Keratinocyte (primary cell): Measurements from ENCODE around the gene CCDC92. TPM values are rescaled to one million over a fixed set of nuclear protein-coding genes. Genes with fewer than 3 reads are reported as not detected.

Source experiments
- DNase-seq: peaks from one replicate; pipeline ENCODE4 v3.0.0-alpha.2; 2011; ENCODE audit warnings: low read depth, missing footprints, low spot score
- FAIRE-seq: peaks from 2 replicates; lab custom pipeline; 2011; peaks lifted over from hg19 to GRCh38; lab: Jason Lieb, UNC
- H2AFZ ChIP-seq: 2 replicates; pipeline ENCODE4 v1.6.0; 2012; ENCODE audit warnings: low read length, control low read depth, inconsistent platforms; ENCODE audit not compliant: control insufficient read depth
- H3K27ac ChIP-seq: 2 replicates; pipeline ENCODE4 v1.5.1; 2011; ENCODE audit warnings: low read length; ENCODE audit not compliant: control insufficient read depth, insufficient read depth
- H3K27me3 ChIP-seq: 3 replicates; pipeline ENCODE4 v1.6.0; 2011; ENCODE audit warnings: low read length; ENCODE audit not compliant: control insufficient read depth, insufficient read depth; ENCODE audit errors: extremely low read depth
- H3K36me3 ChIP-seq, 2 experiments: 2 replicates in 1 of 2; 3 replicates in 1 of 2; pipeline ENCODE4 v1.5.1; 2011; ENCODE audit warnings: low read length in 2 of 2, mild to moderate bottlenecking in 1 of 2; ENCODE audit not compliant: control insufficient read depth in 2 of 2, insufficient read depth in 2 of 2; ENCODE audit errors: extremely low read depth in 1 of 2
- H3K4me1 ChIP-seq: 3 replicates; pipeline ENCODE4 v1.5.1; 2011; ENCODE audit warnings: low read length; ENCODE audit not compliant: control insufficient read depth, insufficient read depth; ENCODE audit errors: extremely low read depth
- H3K4me2 ChIP-seq: 3 replicates; pipeline ENCODE4 v1.6.0; 2011; ENCODE audit warnings: low read depth, low read length; ENCODE audit not compliant: control insufficient read depth, insufficient read depth; ENCODE audit errors: extremely low read depth
- H3K4me3 ChIP-seq, 3 experiments: fragments of 200-600 bp in 1 of 3; sonication (generic) in 1 of 3; 2 replicates in 2 of 3; 3 replicates in 1 of 3; pipeline ENCODE4 v1.5.1; 2011 to 2016; ENCODE audit warnings: low read length in 3 of 3, mild to moderate bottlenecking in 3 of 3, control low read depth in 2 of 3, inconsistent platforms in 1 of 3, low read depth in 1 of 3, mixed read lengths in 1 of 3, mixed run types in 1 of 3, moderate library complexity in 1 of 3; ENCODE audit not compliant: control insufficient read depth in 2 of 3, insufficient read depth in 2 of 3; ENCODE audit errors: extremely low read depth in 1 of 3
- H3K79me2 ChIP-seq: 2 replicates; pipeline ENCODE4 v1.6.0; 2012; ENCODE audit warnings: low read length; ENCODE audit not compliant: control insufficient read depth, insufficient read depth
- H3K9ac ChIP-seq: 3 replicates; pipeline ENCODE4 v1.6.0; 2011; ENCODE audit warnings: low read length; ENCODE audit not compliant: control insufficient read depth, insufficient read depth; ENCODE audit errors: extremely low read depth
- H3K9me1 ChIP-seq: 3 replicates; pipeline ENCODE4 v1.6.0; 2011; ENCODE audit warnings: low read length; ENCODE audit not compliant: control insufficient read depth, insufficient read depth; ENCODE audit errors: extremely low read depth
- H3K9me3 ChIP-seq: 2 replicates; pipeline ENCODE4 v1.5.1; 2012; ENCODE audit warnings: low read depth, low read length; ENCODE audit not compliant: control insufficient read depth
- H4K20me1 ChIP-seq: 3 replicates; pipeline ENCODE4 v1.6.0; 2011; ENCODE audit warnings: low read length; ENCODE audit not compliant: control insufficient read depth, insufficient read depth; ENCODE audit errors: extremely low read depth
- CTCF ChIP-seq, 3 experiments: IDR thresholded peaks in 1 of 3; conservative IDR thresholded peaks in 1 of 3; optimal IDR thresholded peaks in 1 of 3; 2 replicates in 2 of 3; 3 replicates in 1 of 3; pipeline versions ENCODE3 to v1.5.1; 2011; ENCODE audit warnings: low read length in 3 of 3, mild to moderate bottlenecking in 3 of 3, moderate library complexity in 2 of 3, control low read depth in 1 of 3, inconsistent platforms in 1 of 3; ENCODE audit not compliant: insufficient read depth in 2 of 3; ENCODE audit errors: extremely low read depth in 1 of 3
- EZH2 ChIP-seq: IDR thresholded peaks from one replicate; pipeline ENCODE4 v1.6.1; 2012; ENCODE audit warnings: inconsistent platforms, mild to moderate bottlenecking, low read length, moderate library complexity
- dilution Hi-C: fragments of 300-500 bp; cut with MboI; formaldehyde crosslinking; loops from one replicate; pipeline ENCODE4 v1.7.0; 2020; ENCODE audit warnings: low sequenced_read_pairs; ENCODE audit not compliant: extremely low pct_ligation_motif_present
- polyA plus RNA-seq, 5 experiments: library from polyadenylated mRNA; depleted of rRNA in 3 of 5; stranded (reverse) in 3 of 5; stranded (forward) in 1 of 5; unstranded in 1 of 5; fragments of >200 nt; gene quantifications; 1 replicate in 1 of 5; 2 replicates in 3 of 5; 3 replicates in 1 of 5; pipeline versions ENCODE4 v1.2.1 to v1.2.3, GENCODE V29; 2011 to 2012; ENCODE audit warnings: missing spikeins in 2 of 5, low read depth in 1 of 5, low replicate concordance in 1 of 5

The CCDC92 gene
- polyA plus RNA-seq, 1 donor (not counting 4 experiments of a cell fraction or from before 2014, with no cell fraction given) = 8.3 TPM

GRCh38 chr12:123906711-123907420, 65.8 kb downstream of the CCDC92 start:
- Histone ChIP-seq H3K36me3 (no peaks in the 10 kb centered on the region), H2AFZ (no peak overlapping the region), H3K4me3 (no peak overlapping the region), H3K27me3 (peaks cover 10% of the 10 kb centered on the region), H3K4me2 (no peak overlapping the region), H3K27ac (no peak overlapping the region), H3K9me1 (no peaks in the 10 kb centered on the region), H3K4me1 (peaks cover 9% of the 10 kb centered on the region), H3K9me3 (no peaks in the 10 kb centered on the region), H3K9ac (no peak overlapping the region), H4K20me1 (no peaks in the 10 kb centered on the region), H3K79me2 (no peaks in the 10 kb centered on the region)
- dilution Hi-C loops = no loop called here
- no peak for TF ChIP-seq EZH2
- no peak for TF ChIP-seq CTCF (optimal IDR thresholded peaks at IDR 0.05 in 1 of 3, IDR thresholded peaks at IDR 0.05 in 1 of 3, conservative IDR thresholded peaks at IDR 0.05 in 1 of 3; ENCODE audit: extremely low read depth in 1 of 3, insufficient read depth in 2 of 3, low read length in 3 of 3)
- FAIRE-seq = no peak
- DNase-seq = no peak

- peak; percentile 68 to 89 (median 73) for TF ChIP-seq CTCF (optimal IDR thresholded peaks at IDR 0.05 in 1 of 3, IDR thresholded peaks at IDR 0.05 in 1 of 3, conservative IDR thresholded peaks at IDR 0.05 in 1 of 3; ENCODE audit: extremely low read depth in 1 of 3, insufficient read depth in 2 of 3, low read length in 3 of 3)
- no peak for TF ChIP-seq EZH2
- H3K9me1 ChIP-seq = no peaks in the 10 kb centered on the region
- no peaks in the 10 kb centered on the region for H3K9me3 ChIP-seq
- H3K4me1 ChIP-seq = peaks cover 9% of the 10 kb centered on the region
- no peak overlapping the region for H2AFZ ChIP-seq
- no peak overlapping the region for H3K4me3 ChIP-seq
- peak; percentile 76 for FAIRE-seq
- no peaks in the 10 kb centered on the region for H3K36me3 ChIP-seq
- no peak overlapping the region for H3K27ac ChIP-seq
- H3K4me2 ChIP-seq = no peak overlapping the region
- dilution Hi-C loops = no loop called here
- peaks cover 17% of the 10 kb centered on the region for H3K27me3 ChIP-seq
- H3K9ac ChIP-seq = no peak overlapping the region
- no peaks in the 10 kb centered on the region for H4K20me1 ChIP-seq
- no peaks in the 10 kb centered on the region for H3K79me2 ChIP-seq
- DNase-seq = peak; percentile 23
These were observed 67.2 kb downstream of the CCDC92 start for GRCh38 chr12:123905319-123905925.
